ENCODE data around the gene SMC4.
A peak's percentile ranks its signal among the peaks of the same experiment; 100 is the strongest.
"Not testable (repeated sequence)": the region's sequence is repeated elsewhere in the genome, so short reads cannot be mapped to it uniquely, and the experiment has no call there.

SMC4 gene

DNA sequence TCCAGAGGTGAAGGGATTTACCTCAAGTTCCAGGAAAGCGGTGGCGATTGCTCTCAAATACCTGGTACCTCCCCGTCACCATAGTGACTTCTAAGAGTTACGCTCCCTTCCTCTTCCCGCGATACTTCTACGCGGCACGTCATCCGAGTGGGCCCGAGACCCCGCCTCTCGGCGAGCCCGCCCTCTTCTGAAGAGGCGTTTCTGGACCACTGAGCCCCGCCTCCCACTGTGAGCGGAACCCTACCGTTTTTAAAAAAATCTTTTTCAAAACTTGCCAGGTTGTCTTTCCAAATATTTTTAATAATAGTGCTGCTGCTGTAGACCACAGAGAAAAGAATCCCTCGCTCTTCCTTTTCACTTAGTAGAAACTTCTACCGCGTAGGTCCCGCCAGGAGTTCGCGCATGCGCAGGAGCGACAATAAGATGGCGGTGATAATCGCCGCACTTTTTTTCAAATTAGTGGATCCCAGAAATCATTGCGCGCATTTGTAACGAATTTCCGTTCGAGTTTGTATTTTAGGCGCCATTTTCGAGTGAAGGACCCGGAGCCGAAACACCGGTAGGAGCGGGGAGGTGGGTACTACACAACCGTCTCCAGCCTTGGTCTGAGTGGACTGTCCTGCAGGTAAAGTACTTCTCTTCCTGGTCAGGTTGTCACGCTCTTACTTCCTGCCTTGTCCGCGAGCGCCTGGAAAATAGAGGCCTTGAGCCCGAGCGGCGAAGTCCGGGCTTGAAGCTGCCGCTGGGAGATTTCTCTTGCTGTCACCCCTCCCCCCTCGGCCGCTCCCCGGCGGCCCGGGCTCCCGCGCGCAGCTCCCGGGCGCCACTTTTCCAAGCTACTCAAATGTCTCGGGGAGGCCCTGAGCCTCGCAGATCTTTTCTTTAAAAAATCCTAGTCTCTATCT lies at the start of gene SMC4, which contains the start of gene IFT80:
SMC4 (plus strand) TSS at position 526 of the 905 bp plus-strand sequence. CDS start 1,177 bp downstream, outside the sequence.
IFT80 (minus strand) TSS at position 101 of the 905 bp plus-strand sequence. CDS start 14,625 bp downstream, outside the sequence.
- DNase-seq: peak; percentile 85

DNA sequence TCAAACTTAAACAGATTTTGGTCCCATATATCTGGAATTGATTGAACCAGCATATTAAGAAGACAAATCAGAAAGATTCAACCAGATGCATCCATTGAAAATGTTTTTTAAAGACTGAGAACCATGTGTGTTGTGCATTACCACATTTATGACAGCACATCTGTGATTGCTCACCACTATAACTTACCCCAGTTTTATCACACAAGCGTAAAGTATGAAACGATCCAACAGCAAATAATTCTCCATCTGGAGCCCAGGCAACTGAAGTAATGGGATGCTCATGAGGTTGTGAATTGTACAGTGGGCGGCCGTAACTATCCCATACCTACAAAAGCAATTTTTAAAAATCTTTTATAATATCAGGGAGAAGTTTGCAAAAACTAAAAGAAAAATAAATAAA lies 43.6 kb upstream of the SMC4 start:
- DNase-seq: no peak

DNA sequence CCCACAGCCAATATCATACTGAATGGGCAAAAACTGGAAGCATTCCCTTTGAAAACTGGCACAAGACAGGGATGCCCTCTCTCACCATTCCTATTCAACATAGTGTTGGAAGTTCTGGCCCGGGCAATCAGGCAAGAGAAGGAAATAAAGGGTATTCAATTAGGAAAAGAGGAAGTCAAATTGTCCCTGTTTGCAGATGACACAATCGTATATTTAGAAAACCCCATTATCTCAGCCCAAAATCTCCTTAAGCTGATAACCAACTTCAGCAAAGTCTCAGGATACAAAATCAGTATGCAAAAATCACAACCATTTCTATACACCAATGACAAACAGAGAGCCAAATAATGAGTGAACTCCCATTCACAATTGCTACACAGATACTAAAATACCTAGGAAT lies 36.6 kb upstream of the SMC4 start:
- DNase-seq: not testable (repeated sequence)

DNA sequence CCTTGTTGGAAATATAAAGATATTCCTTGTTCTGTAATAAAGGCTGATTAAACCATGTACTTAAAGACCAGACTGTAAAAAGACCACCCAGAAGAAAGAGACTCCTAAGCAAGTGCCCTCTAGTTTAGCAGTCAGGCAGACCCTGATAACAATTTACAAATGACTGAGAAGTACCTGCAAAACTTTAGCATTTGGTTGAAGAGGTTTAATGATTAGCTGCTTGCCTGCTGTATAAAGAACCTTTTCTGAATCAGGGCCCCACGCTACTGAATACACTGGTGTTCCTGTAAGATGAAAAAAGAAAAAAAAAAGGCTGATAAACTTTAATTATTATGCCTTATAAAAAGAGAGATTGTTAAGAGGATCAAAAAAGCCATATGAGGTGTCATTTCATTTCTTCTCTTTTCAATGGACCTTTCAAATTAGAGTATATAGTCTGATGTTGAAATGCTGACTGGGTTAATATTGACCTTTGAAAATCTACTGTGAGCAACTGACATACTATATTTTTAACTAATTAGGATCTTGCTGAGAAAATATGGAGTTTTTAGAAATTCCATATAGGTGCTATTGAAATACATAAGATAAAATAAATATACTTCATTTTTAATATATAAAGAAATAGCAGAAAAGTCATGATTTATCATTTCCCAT lies 33.5 kb upstream of the SMC4 start:
- no peak for DNase-seq

DNA sequence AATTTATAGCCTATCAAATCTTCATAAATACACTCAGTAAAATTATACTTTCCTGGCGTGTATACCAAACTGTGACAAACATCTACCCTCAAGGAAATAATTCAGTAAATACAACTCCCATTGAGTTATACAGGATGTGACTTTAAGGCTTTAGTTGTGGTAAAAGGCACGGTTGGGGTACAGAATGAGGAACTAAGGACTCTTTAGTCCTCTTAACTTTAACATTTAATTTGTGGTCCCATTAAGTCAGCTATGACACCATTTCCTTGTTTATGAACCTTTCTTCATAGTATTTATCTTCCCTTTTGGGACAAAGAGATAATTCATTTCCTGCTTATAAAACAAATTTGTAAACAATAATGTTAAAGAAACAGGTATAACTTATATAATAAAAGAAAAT lies 30.6 kb upstream of the SMC4 start:
- DNase-seq: peak; percentile 87

DNA sequence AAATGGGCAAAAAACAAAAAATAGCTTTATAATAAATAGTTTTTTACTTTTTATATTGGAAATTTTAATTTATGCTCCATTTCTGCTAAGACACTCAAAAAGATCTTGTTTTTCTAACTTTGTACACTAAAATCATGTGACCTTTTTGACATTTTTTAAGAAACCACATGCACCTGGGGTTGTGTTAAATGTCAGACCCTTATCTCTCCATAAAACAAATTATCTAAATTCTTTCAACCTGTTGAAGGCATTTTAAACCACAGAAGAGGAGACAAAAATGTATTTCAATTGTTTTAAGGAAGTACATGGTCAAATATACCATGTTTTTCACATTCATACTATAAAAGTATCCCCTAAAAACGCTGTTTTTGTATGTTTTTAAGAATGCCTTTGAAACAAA lies 29.7 kb upstream of the SMC4 start:
- peak; percentile 8 for DNase-seq

DNA sequence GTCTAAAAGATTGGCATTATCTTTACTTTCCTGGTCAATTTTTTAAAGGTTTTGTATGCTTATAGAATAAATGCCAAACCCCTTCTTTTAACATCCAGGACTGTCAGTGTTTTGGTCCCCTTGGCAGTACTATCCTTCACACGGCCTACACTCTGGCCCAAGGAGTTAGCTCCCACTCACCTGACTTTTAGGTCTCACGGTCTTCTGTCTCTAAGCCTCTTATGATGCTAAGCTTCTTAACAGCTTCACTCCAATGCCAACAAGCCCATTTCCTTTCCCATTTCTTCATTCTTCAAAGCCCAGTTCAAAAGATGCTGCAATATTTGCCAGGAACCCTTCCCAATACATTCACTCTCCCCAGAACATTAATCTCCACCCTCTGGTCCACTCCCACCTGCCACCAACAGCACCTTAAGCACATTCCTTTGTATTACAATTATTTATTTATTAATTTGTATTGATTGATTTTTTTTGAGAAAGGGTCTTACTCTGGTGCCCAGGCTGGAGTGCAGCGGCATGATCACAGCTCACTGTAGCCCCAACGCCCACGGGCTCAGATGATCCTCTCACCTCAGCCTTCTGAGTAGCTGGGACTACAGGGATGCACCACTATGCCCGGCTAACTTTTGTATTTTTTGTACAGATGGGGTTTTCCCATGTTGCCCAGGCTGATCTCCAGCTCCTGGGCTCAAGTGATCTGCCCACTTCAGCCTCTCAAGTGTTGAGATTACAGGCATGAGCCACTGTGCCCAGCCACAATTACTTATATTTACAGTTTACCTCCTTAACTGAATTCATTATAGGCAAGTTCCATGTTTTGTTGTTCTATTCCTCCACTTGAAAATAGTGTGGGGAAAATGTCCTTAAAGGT lies 28.2 kb upstream of the SMC4 start:
- DNase-seq: no peak

DNA sequence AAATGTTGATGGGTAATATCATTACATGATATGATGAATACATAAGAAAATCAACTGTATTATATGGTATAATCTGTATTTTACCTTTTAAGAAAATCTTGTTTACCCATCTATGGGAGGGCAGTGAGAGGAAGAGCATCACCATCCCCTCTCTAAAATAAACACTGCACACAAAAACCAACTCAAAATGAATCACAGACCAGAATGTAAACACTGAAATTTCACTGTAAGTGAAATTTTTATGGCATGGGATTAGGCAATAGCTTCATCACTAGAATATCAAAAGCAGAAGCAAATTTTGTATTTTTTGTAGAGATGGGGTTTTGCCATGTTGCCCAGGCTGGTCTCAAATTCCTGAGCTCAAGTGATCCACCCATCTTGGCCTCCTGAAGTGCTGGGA lies 26.7 kb upstream of the SMC4 start:
- DNase-seq: no peak

DNA sequence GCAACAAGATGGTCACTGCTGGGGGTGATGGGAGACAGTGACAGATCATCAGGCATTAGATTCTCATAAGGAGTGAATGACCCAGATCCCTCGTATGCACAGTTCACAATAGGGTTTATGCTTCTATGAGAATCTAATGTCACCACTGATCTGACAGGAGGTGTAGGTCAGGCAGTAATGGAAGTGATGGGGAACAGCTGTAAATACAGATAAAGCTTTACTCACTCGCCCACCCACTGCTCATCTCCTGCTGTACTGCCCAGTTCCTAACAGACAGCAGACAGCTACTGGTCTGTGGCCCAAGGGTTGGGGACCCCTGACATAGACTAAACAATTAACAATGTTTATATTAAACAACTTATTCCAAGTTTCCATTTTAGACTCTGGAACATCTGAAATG lies 25.8 kb upstream of the SMC4 start:
- no peak for DNase-seq

DNA sequence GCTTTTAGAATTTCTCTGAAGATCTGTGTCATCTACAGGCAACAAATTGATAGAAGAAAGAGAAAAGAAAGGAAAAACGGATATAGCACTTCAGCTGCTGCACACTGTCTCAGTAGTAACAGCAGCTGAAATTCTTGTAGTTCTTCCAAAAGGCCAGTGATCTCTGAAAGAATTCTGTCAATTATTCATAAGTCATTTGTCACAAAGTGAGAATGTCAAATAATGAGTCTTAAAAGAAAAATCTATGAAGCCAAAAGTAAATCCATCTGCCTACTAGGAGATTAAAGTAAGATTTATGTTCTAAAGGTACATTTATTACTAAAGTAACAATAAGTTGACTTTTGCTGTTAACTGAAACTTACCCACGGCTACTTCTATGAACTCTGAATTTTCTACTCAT lies 25.0 kb upstream of the SMC4 start:
- no peak for DNase-seq

DNA sequence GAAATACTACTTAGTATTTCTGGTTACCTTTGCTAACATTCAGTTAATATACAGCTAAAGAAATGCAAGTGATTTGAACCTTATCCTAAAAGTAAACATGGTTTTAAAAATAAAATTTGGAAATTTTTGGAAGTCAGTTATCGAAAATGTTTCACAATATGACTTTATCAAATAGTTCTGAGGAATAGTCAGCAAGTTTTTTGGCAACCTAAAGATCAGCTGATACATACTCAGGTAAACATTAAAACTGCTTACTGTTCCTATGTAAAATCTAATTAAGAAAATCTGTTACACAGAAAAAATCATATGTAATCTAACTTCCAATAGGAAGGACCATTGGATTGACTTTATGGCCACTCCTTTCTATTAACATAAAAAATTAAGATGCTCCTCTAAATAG lies 24.5 kb upstream of the SMC4 start:
- no peak for DNase-seq

DNA sequence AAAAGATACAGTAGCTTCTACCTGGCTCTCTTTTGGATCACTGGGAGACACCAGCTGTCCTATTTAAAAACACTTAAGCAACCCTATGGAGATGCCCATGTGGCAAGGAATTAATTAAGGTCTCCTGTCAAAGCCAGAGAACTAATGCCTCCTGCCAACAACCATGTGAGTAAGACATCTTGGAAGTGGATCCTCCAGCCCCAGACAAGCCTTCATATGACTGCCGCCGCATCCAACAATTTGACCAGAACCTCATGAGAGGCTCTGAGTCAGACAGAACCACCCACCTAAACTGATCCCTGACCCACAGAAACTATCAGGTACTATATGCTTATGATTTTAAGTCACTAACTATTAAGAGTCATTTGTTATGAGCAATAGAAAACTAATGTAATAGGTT lies 22.8 kb upstream of the SMC4 start:
- DNase-seq: no peak

DNA sequence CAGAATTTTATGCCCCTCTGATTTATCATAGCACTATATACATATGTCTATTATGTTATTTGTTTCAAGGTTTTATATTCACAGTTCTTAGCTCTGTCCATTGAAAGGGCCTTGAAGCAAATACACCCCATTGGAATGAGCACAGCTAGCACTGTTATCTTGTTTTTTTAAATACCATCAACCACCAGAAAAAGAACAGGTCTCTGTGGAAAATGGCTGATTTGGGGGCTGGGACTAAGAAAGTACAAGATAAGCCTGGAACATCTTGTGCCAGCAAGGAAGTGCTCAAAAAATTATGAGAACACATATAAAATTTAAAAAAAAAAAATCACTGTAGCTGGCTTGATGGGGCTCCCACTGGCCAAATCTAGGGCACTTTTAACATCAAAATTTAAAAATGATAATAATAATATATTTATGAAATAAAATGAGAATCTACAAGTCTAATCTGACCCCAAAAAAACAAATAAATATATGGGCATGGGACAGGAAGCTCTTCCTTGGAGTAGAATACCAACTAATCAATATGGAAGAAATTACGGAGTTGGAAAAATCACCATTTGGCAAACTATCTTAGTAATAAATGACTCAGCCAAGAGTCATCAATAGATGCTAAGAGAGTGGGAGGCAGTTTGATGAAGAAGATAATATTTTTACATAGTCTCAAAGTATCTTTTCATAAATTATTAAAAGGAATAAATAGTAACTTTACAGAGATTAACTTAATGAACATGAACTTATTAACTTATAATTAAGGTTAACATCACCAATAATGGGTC lies 20.9 kb upstream of the SMC4 start:
- no peak for DNase-seq

DNA sequence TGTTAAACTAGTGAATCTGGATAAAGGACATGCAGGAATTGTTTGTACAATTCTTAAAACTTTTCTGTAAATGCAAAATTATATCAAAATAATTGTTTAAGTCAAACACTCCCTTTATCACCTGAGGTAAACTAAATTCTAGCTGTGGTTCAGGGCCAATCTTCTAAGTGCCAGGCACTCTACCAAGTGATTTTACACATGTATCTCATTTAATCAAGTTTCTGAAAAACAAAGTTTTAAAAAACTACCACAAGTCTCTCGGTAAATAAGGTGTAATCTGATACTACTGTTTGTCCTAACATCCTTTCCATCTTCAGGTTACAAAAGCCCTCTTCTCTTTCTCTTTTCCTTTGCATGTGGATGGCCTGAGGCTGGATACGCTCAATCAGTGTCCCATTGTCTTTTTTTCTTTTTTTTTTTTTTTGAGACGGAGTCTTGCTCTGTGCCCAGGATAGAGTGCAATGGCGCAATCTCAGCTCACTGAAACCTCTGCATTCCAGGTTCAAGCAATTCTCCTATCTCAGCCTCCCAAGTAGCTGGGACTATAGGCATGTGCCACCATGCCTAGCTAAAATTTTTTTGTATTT lies 19.7 kb upstream of the SMC4 start:
- no peak for DNase-seq

DNA sequence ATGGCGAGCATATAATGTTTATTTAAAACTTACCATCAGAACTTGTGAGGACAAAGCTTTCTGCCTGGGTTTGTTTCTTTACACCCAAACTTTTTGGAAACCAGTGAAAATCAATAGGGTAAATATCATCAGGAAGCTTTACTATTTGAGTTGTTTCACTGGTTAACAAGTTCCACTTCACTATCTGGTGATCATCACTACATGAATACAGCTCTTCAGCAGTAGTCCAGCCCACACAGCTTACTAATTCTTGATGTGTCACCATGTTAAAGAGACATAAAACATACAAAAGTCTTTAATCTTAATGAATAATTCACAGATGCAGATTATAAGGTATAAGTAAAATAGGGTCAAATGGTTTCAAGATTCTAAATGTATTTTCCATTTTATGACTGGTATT lies 18.0 kb upstream of the SMC4 start:
- DNase-seq: no peak

DNA sequence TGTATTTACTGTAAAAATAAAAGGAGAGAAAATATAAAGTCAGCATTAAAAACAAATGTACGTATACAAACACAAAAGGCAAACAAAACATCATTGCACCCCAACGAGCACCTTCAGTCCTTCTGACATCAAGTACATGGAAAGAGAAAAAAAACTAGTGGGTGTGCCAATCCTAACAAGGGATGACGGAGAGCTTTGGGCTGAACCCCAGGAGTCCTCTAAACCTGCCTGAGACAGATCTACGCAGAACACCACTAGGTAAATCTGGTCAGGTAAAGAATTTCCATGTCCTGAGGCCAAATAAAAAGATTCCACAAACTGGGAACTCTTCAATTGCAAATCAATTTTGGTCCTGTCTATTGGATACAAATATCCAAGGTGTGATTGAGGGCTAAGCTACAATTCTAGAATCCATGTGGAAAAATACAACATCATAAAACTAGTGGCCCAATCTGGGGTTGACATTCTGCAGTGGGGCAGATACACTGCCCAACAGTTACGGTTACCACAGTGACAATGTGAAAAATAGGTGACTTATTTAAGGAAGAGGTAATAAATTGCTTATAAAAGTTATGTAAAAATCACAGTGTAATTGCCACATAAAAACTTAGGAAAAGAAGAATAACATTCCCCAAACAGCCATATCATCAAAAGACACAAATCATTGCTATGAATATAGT lies 14.7 kb upstream of the SMC4 start:
- no peak for DNase-seq

DNA sequence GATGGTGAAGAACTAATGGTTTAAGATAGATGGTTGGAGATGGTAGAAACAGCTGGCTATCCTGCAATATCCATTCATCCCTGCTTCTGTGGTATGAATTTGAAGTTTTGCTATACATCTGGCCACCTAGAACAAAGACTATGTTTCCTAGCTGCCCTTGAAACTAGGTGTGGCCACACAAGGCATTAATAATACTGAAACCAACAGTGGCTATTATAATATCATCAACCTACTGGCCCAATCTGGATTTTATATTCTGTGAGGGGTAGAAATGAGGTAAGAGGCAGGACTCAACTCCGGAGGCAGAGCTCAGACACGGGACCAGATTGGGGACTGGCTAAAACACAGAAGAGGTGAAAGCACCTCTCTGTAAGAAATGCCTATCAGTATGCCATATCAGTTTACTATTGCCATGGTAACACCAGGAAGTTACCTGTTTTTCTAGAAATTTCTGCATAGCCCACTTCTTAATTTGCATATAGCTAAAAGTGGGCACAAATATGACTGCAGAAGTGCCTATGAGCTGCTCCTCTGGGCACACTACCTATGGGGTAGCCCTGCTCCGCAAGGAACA lies 8.8 kb upstream of the SMC4 start:
- no peak for DNase-seq

DNA sequence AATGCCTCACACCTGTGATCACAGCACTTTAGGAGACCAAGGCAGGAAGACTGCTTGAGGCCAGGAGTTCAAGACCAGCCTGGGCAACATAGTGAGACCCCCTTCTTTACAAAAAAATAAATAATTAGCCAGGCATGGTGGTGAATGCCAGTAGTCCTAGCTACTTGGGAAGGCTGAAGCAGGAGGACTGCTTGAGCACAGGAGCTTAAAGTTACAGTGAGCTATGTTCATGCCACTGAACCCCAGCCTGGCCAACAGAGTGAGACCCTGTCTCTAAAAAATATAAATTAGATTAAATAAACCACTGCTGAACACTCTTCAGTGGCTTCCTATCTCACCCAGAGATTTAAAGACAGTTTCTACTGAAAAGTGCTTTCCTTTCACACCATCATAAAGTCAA lies 6.7 kb upstream of the SMC4 start:
- DNase-seq: no peak

DNA sequence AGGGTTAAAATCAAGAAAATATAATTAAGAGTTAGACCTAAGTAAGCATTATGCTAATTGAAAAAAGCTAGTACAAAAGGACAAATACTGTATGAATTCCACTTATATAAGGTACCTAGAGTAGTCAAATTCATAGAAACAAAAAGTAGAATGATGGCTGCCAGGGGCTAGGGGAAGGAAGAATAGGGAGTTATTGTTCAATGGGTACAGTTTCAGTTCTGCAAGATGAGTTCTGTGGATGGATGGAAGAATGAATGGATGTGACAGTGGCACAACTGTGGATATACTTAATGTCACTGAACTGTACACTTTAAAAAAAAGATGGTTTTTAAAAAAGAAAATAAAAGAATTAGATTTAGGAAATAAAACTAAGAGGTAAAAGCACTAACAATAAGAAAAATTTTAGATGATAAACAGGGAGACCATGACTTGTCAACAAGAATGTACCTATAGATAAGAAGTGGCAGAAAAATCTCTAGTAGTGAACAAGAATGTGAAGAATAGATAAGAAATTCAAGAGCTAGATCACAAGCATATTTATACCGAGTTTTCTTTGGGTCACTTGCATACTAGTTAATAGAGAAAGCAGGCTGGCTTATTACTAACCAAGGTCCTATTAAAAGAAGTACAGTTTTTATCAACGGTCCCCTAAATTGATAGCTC lies 6.0 kb upstream of the SMC4 start:
- DNase-seq: no peak

DNA sequence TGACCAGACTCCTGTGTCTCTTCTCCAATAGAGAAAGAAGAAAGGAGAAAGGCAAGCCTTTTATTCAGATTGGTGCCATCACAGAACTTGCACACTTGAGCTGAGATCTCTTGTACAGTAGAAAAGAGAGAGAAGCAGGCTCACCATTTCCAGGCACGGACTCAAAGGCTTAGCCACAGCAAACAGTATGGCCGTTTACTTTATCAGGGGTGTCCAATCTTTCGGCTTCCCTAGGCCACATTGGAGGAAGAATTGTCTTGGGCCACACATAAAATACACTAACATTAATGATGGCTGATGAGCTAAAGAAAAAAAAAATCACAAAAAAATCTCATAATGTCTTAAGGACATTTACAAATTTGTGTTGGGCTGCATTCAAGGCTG lies 5.4 kb upstream of the SMC4 start:
- DNase-seq: no peak

DNA sequence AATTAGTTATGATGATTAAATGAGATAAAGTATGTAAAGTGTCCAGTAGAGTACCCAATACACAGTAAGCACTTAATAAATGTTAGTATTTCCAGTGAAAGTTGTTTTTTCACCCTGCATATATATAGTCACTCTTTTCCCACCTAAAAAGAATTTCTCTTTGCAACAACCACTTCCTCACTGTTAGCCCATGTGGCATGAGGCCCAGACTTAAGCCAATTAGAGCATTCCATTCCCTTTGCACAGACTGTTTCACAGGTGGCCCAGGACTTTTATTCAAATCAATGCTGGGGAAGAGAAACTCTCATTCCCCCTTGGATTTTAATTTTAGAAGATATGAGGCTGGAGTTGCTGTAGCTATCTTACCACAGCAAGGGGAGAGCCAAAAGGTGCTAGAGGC lies 4.2 kb upstream of the SMC4 start:
- DNase-seq: peak; percentile 35
